Measurements from ENCODE around the gene CALCOCO2.
"Not testable (repeated sequence)": the region's sequence is repeated elsewhere in the genome, so short reads cannot be mapped to it uniquely, and the experiment has no call there.

Gene CALCOCO2

GRCh38 chr17:48830840-48831548, at the start of gene CALCOCO2:
Gene CALCOCO2, plus strand, starts transcription at chr17:48831035. Its CDS starts 10,673 bp downstream, at chr17:48841708.
- in situ Hi-C loops (cut with HindIII; ENCODE audit: low sequenced_read_pairs): no loop called here

GRCh38 chr17:48787828-48788227, 43.0 kb upstream of the CALCOCO2 start:
- in situ Hi-C loops (cut with HindIII; ENCODE audit: low sequenced_read_pairs): no loop called here

- in situ Hi-C loops (cut with HindIII; ENCODE audit: low sequenced_read_pairs): loop anchor here (5.0 kb wide), 1 partner anchor 53 kb away; no protein-coding TSS in a partner anchor
Measured at GRCh38 chr17:48790607-48791127, 40.2 kb upstream of the CALCOCO2 start.

- in situ Hi-C loops (cut with HindIII; ENCODE audit: low sequenced_read_pairs): loop anchor here (5.0 kb wide), 1 partner anchor 54 kb away; no protein-coding TSS in a partner anchor
Measured at GRCh38 chr17:48791128-48792032, 39.5 kb upstream of the CALCOCO2 start.

- in situ Hi-C loops (cut with HindIII; ENCODE audit: low sequenced_read_pairs): loop anchor here (5.0 kb wide), 1 partner anchor 55 kb away; no protein-coding TSS in a partner anchor
Measured at GRCh38 chr17:48792033-48792798, 38.6 kb upstream of the CALCOCO2 start.

- in situ Hi-C loops (cut with HindIII; ENCODE audit: low sequenced_read_pairs): no loop called here
Measured at GRCh38 chr17:48795444-48796162, 35.2 kb upstream of the CALCOCO2 start.

GRCh38 chr17:48796163-48796522, 34.7 kb upstream of the CALCOCO2 start:
- in situ Hi-C loops (cut with HindIII; ENCODE audit: low sequenced_read_pairs): not testable (repeated sequence)

- in situ Hi-C loops (cut with HindIII; ENCODE audit: low sequenced_read_pairs): no loop called here
Measured at GRCh38 chr17:48799069-48799723, 31.6 kb upstream of the CALCOCO2 start.

GRCh38 chr17:48800626-48801217, 30.1 kb upstream of the CALCOCO2 start:
- in situ Hi-C loops (cut with HindIII; ENCODE audit: low sequenced_read_pairs): loop anchor here (5.0 kb wide), 2 partner anchors 52 to 227 kb away; no protein-coding TSS in a partner anchor

GRCh38 chr17:48804936-48805411, 25.9 kb upstream of the CALCOCO2 start:
- in situ Hi-C loops (cut with HindIII; ENCODE audit: low sequenced_read_pairs): loop anchor here (5.0 kb wide), 2 partner anchors 47 to 222 kb away; no protein-coding TSS in a partner anchor

- in situ Hi-C loops (cut with HindIII; ENCODE audit: low sequenced_read_pairs): no loop called here
Measured at GRCh38 chr17:48809182-48809581, 21.7 kb upstream of the CALCOCO2 start.

- in situ Hi-C loops (cut with HindIII; ENCODE audit: low sequenced_read_pairs): loop anchor here (5.0 kb wide), 1 partner anchor 70 kb away; no protein-coding TSS in a partner anchor
Measured at GRCh38 chr17:48812001-48812400, 18.8 kb upstream of the CALCOCO2 start.

GRCh38 chr17:48814504-48814903, 16.3 kb upstream of the CALCOCO2 start:
- in situ Hi-C loops (cut with HindIII; ENCODE audit: low sequenced_read_pairs): loop anchor here (5.0 kb wide), 1 partner anchor 68 kb away; no protein-coding TSS in a partner anchor

- in situ Hi-C loops (cut with HindIII; ENCODE audit: low sequenced_read_pairs): no loop called here
Measured at GRCh38 chr17:48815311-48815710, 15.5 kb upstream of the CALCOCO2 start.

GRCh38 chr17:48816438-48816773, 14.4 kb upstream of the CALCOCO2 start:
- in situ Hi-C loops (cut with HindIII; ENCODE audit: low sequenced_read_pairs): no loop called here

GRCh38 chr17:48816774-48817590, 13.9 kb upstream of the CALCOCO2 start, which contains the start of gene TTLL6:
Gene TTLL6, minus strand, starts transcription at chr17:48817229. Its CDS starts 157 bp downstream, at chr17:48817072.
- in situ Hi-C loops (cut with HindIII; ENCODE audit: low sequenced_read_pairs): no loop called here

GRCh38 chr17:48818361-48818841, 12.4 kb upstream of the CALCOCO2 start:
- in situ Hi-C loops (cut with HindIII; ENCODE audit: low sequenced_read_pairs): no loop called here

- in situ Hi-C loops (cut with HindIII; ENCODE audit: low sequenced_read_pairs): no loop called here
Measured at GRCh38 chr17:48819466-48819865, 11.4 kb upstream of the CALCOCO2 start.

All from endothelial cell of hepatic sinusoid (primary cell).